Central memory CD8-positive, alpha-beta T cell (primary cell): ENCODE data around the gene FBXO24.

Experiments
- ATAC-seq: fragments of 150-1000 bp; cut with Tn5 transposase; replicated peaks from 2 replicates; pipeline ENCODE4 v1.10.0; 2022; ENCODE audit warnings: mild to moderate bottlenecking, moderate FRiP score, moderate number of reproducible peaks; ENCODE audit not compliant: poor library complexity, severe bottlenecking; ENCODE audit errors: extremely low read depth
- DNase-seq, 2 donors: peaks; one replicate each; pipeline ENCODE4 v3.0.0; 2021; ENCODE audit warnings: low spot score in 2 of 2
- H3K27ac Mint-ChIP-seq: one replicate; pipeline ENCODE4 v1.8.0; 2022; ENCODE audit warnings: low read depth, mild to moderate bottlenecking, moderate library complexity, mixed read lengths
- H3K27me3 Mint-ChIP-seq: one replicate; pipeline ENCODE4 v1.8.0; 2022; ENCODE audit warnings: mixed read lengths
- H3K36me3 Mint-ChIP-seq: one replicate; pipeline ENCODE4 v1.8.0; 2022; ENCODE audit warnings: mild to moderate bottlenecking, moderate library complexity, mixed read lengths; ENCODE audit not compliant: insufficient read depth
- H3K4me1 Mint-ChIP-seq: one replicate; pipeline ENCODE4 v1.8.0; 2022; ENCODE audit warnings: mixed read lengths
- H3K4me3 Mint-ChIP-seq: one replicate; pipeline ENCODE4 v1.8.0; 2022; ENCODE audit warnings: mild to moderate bottlenecking, moderate library complexity, mixed read lengths
- H3K9me3 Mint-ChIP-seq: one replicate; pipeline ENCODE4 v1.8.0; 2022; ENCODE audit warnings: mixed read lengths

Gene FBXO24

DNA sequence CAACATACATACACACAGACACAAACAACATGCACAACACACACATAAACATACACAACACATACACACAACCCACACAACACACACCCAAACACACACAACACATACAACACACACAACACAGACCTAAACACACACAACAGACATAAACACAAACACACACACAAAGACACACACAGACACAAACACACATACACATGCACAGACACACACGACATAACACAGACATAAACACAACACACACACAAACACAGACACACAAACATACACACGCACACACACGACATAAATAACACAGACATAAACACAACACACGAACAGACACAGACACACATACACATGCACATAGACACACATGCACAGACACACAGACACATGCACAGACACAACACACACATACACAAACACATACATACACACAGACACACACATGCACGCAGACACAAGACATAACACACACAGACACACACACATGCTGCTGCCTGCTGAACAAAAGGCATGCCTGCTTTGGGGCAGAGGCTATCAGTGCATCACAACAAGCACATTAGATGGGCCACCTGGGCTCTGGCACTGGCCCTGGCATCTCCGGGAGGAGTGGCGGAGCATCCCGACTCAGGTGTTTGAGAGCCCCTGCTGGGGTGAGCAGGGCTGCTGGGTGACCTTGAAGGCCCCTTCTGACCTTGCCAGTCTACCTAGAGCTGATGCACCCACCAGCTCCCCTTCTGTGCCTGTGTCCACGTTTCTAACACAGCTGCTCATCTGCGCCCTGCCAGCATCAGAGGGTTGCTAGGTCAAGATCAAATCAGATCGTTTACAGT lies 5.5 kb upstream of the FBXO24 start:
- no peak overlapping the region for H3K4me3 Mint-ChIP-seq
- no peak for DNase-seq
- H3K27ac Mint-ChIP-seq: no peak overlapping the region
- no peak for ATAC-seq
- peaks cover 31% of the 10 kb centered on the region for H3K36me3 Mint-ChIP-seq
- no peaks in the 10 kb centered on the region for H3K9me3 Mint-ChIP-seq
- no peaks in the 10 kb centered on the region for H3K27me3 Mint-ChIP-seq
- peaks cover 25% of the 10 kb centered on the region for H3K4me1 Mint-ChIP-seq

DNA sequence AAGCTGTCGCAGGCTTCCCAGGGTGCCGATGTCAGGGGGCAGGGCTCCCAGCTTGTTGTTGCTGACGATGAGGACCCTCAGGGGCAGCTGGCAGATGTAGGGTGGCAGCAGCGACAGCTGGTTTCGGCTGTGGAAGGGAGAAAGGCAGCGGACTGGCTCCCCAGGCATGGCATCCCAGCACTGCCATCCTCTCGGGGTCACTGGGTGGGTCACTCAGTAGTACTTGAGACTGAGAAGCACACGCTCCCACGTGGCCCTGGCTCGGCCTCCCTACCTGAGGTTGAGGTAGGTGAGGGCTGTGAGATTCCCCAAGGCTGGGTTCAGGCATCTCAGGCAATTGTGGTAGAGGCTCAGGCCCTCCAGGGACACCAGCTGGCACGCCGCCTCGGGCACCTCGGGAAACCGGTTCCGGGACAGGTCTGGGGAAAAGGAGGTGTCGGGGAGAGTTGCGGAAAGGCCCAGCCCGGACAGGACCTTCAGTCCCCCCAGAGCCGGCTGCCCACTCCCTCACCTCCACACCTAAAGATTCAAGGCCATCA lies 4.0 kb upstream of the FBXO24 start:
- no peaks in the 10 kb centered on the region for H3K27me3 Mint-ChIP-seq
- peaks cover 31% of the 10 kb centered on the region for H3K4me1 Mint-ChIP-seq
- H3K27ac Mint-ChIP-seq: no peak overlapping the region
- peak overlapping the region; percentile 97 for H3K4me3 Mint-ChIP-seq
- H3K36me3 Mint-ChIP-seq: peaks cover 28% of the 10 kb centered on the region
- no peak for DNase-seq
- no peaks in the 10 kb centered on the region for H3K9me3 Mint-ChIP-seq
- ATAC-seq: no peak

DNA sequence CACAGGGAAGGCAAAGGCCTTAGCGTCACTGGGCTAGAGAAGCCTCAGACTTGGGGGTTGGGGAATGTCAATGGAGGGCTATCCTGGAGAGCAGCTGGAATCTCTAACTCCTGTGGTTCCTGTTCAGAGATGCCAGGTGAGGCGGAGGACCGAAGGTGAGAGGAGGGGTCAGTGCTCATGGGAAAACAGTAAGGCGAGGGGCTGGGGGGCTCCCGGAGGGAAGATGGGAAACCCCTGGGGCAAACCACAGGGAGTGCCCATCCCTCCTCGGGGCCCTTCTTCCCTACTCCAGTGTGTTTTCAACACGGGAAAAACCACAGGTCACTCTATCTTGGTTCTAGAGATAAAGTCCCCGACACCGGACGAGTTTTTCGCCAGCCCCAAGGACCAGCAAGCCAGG lies 3.5 kb upstream of the FBXO24 start:
- H3K4me3 Mint-ChIP-seq: peak overlapping the region; percentile 97
- ATAC-seq (no peak), DNase-seq (no peak)
- peak overlapping the region; percentile 97 for H3K27ac Mint-ChIP-seq
- H3K4me1 Mint-ChIP-seq: peaks cover 31% of the 10 kb centered on the region
- H3K27me3 Mint-ChIP-seq: no peaks in the 10 kb centered on the region
- peaks cover 27% of the 10 kb centered on the region for H3K36me3 Mint-ChIP-seq
- H3K9me3 Mint-ChIP-seq: no peaks in the 10 kb centered on the region

DNA sequence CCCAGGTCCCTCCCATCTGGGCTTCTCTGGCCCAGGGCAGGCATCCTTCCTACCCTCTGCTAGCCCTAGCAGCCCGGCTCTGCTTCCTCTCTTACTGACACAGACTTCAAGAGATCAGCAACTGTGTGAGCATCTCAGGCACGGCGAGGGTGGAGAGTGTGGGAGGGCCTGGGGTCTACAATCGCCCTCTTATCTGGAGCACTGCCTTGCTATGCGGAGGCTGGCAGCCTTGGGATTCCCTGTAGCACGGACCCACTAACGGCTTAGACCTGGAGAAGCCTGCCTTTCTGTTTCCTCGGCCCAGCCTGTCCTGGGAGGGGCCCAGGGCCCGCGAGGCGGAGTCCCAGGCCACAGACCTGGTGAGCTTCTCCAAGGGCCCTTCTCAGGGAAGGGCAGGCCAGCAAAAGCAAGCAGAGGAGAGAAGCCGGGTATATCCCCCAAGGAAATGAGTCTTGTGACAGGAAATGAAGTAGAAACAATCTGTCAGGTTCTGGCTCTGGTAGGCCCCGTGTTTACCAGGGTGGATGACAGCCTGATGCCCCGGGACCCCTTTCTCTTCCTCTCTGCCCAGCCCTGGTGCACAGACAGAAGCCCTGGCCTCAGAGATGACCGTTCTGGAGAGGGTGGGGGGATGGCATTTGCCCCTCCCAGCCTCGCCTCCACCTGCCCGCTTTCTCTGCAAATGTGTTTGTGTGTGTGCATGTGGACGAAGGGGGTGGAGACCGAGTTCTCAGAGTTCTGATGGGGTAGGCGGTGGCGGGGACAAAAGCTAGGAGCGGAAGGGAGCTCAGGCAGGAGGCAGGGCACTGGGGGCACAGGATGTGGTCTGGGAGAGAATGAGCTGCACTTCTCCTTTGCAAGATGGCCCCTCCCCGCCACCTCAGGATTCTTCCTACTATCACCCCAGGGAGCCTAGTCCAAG lies 2.7 kb upstream of the FBXO24 start:
- peaks cover 26% of the 10 kb centered on the region for H3K36me3 Mint-ChIP-seq
- peak overlapping the region; percentile 97 for H3K27ac Mint-ChIP-seq
- ATAC-seq: peak; percentile 4
- H3K27me3 Mint-ChIP-seq: no peaks in the 10 kb centered on the region
- peak in 1 of 2 donors; percentile 53 for DNase-seq
- H3K4me1 Mint-ChIP-seq: peaks cover 31% of the 10 kb centered on the region
- H3K9me3 Mint-ChIP-seq: no peaks in the 10 kb centered on the region
- H3K4me3 Mint-ChIP-seq: peak overlapping the region; percentile 97

DNA sequence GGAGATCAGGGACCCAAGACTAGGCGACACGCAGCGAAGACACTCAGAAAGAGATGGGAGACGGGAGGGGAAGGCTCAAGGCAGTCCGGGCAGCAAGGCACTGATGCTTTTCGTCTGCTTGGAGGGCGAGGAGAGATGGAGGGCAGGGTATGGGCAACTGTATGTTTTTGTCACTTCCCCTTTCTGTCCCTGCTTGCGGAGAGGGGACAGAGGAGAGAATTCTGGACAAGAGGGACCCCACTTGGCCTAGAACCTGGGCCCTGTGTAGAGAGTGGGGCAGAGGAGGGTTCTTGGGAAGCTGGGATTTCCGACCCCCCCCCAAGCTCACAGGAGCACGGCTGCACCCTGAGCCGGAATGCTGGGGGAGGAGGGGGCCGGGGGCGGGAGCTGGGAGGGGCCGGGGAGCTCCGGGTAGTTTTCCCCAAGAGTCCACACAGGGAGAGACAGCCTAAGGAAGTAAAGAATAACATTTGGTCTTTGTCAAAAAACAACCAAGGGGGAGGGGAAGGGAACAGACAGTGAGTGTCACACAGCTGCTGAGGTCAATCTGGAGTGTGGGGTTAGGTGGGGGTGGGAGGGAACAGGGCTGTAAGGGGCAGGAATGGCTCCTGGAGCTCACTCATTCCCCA lies 2.0 kb upstream of the FBXO24 start:
- peak overlapping the region; percentile 97 for H3K27ac Mint-ChIP-seq
- H3K36me3 Mint-ChIP-seq: peaks cover 23% of the 10 kb centered on the region
- no peaks in the 10 kb centered on the region for H3K27me3 Mint-ChIP-seq
- H3K9me3 Mint-ChIP-seq: no peaks in the 10 kb centered on the region
- peak overlapping the region; percentile 97 for H3K4me3 Mint-ChIP-seq
- ATAC-seq (no peak), DNase-seq (no peak)
- peaks cover 31% of the 10 kb centered on the region for H3K4me1 Mint-ChIP-seq

DNA sequence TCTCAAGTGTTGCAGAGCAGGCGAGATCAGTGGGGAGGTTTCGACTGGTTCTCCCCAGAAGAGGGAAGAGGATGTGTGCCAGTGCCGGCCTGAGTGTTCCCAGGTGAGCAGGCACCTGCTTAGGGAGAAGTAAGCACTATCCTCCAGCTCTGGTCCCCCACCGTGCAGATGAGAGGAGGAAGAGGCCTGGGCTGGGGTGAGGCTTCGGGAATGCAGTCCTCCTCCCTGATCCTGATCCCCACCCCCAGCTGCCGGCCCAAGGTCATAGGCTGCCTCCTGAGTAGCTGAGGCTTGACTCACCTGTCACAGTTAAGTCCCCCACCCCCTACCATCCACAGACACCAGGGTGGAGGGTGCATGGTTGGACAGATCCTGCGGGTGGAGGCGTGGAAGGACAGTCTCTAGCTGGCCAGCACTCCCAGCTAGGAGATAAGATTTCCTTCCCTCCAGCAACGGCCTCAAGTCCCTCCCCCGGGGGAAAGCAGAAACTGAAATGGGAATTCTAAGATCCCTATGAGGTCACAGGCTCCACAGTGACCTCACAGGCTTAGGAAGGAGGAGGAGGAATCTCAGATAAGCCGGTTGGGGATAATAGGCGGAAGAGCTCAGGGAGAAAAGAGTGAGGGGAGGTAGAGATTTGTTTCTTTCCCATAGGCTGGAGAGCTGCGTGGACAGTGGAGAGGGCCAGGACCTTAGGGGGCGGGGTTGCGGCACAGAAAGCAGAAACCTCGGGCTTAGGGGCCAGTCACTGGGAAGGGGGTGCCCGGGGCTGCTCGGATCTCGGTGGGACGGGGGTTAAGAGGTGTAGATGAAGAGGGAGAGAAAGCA lies 1.2 kb upstream of the FBXO24 start:
- peak overlapping the region; percentile 97 for H3K4me3 Mint-ChIP-seq
- DNase-seq: no peak
- H3K27ac Mint-ChIP-seq: peak overlapping the region; percentile 97
- H3K36me3 Mint-ChIP-seq: peaks cover 18% of the 10 kb centered on the region
- H3K9me3 Mint-ChIP-seq: no peaks in the 10 kb centered on the region
- H3K4me1 Mint-ChIP-seq: peaks cover 31% of the 10 kb centered on the region
- peaks cover 3% of the 10 kb centered on the region for H3K27me3 Mint-ChIP-seq
- no peak for ATAC-seq

DNA sequence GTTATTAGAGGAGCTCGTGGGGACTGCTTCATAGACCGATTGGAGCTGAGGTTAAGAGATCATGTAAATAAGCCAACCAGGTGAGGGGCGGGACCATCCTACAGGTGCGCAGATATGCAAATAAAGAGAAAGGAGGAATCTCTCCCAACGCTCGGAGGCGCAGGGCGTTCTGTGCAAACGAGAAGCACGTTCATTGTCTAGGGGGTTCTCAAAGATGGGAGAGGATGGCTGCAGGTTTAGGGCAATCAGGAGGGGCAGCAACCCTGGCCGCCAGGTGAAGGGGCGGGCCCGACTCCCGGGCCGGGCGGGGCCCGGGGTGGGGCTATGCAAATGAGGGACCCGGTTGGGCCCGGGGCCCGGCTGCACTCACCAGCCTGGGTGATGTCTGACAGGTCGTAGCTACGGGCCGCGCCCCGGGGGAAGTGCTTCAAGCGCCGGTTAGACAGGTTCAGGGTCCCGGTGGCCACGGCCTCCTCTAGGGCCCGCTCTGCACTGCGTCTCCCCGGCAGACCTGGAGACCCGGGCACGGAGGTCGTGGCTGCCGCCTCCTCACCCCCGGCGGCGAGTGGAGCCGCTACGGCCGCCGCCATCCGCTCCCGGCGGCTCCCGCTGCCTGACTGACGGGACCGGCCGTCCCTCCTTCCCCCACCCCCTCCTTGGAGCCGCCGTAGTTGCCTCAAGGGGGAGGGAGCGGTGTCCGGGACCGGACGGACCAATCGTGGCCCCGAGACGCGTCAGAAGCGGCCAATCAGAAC lies 440 bp upstream of the FBXO24 start, which contains the start of gene LRCH4:
TSS of gene LRCH4 (minus strand) at position 619 of the 755 bp plus-strand sequence. CDS start at position 590, 29 bp downstream.
- Mint-ChIP-seq H3K9me3 (no peaks in the 10 kb centered on the region), H3K4me3 (peak within 1 kb of the TSS; percentile 97), H3K27me3 (peaks cover 10% of the 10 kb centered on the region), H3K4me1 (peaks cover 31% of the 10 kb centered on the region), H3K27ac (peak within 1 kb of the TSS; percentile 97), H3K36me3 (peaks cover 18% of the 10 kb centered on the region)
- ATAC-seq (peak; percentile 5), DNase-seq (peak; percentile 31 to 54)

DNA sequence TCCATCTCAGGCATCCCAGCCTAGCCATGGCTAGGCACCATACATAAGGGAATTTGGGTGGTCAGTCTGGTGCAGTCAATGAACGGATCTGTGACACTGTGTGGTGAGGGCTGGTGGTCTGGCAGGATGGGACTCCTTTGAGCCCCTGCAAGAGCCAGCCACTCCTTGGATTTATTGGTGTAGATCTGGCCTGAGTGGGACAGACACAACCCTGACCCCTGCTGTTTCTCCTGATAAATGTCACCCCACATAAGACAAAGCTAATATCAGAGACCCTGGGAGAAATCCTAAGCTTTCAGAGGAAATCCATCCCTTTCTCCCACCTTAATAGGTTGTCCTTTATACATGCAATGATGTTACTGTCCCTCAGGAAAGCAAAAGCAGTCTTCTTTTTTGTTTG lies 2.3 kb downstream of the FBXO24 start:
- ATAC-seq (no peak), DNase-seq (no peak)
- H3K36me3 Mint-ChIP-seq: peaks cover 13% of the 10 kb centered on the region
- H3K4me1 Mint-ChIP-seq: peaks cover 27% of the 10 kb centered on the region
- no peak overlapping the region for H3K27ac Mint-ChIP-seq
- peak overlapping the region; percentile 45 for H3K4me3 Mint-ChIP-seq
- H3K9me3 Mint-ChIP-seq: no peaks in the 10 kb centered on the region
- peaks cover 21% of the 10 kb centered on the region for H3K27me3 Mint-ChIP-seq

DNA sequence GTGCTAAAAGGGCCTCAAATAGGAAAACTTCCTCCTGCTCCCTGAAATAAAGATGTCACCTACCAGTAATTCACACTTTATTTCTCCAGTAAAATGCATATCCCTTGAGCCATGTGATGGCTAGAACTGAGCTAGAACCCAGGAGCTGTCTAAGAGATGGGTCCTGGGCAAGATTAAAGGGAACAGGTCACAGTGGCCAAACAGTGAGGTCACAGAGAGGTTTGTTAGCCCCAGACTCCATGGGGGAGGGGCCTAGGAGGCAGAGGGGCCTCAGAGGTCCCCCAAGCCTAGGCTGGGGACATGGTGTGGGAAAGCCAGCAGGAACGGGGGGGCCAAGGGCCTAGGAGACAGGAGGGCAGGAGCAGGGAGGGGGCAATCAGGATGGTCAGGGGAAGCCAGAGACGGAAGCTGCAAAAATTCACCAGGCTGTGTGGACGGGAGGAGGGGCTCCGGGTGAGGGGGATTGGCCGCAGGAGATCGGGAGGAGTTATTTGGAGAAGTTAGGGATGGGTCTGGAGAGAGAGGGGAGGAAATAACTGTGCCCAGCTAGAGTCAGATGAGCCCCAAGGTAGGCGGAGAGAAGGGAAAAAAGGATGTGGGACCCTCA lies 3.3 kb downstream of the FBXO24 start:
- Mint-ChIP-seq H3K27ac (no peak overlapping the region), H3K36me3 (peaks cover 10% of the 10 kb centered on the region), H3K4me3 (no peak overlapping the region), H3K9me3 (no peaks in the 10 kb centered on the region), H3K4me1 (peaks cover 17% of the 10 kb centered on the region), H3K27me3 (peaks cover 21% of the 10 kb centered on the region)
- no peak for DNase-seq
- no peak for ATAC-seq

DNA sequence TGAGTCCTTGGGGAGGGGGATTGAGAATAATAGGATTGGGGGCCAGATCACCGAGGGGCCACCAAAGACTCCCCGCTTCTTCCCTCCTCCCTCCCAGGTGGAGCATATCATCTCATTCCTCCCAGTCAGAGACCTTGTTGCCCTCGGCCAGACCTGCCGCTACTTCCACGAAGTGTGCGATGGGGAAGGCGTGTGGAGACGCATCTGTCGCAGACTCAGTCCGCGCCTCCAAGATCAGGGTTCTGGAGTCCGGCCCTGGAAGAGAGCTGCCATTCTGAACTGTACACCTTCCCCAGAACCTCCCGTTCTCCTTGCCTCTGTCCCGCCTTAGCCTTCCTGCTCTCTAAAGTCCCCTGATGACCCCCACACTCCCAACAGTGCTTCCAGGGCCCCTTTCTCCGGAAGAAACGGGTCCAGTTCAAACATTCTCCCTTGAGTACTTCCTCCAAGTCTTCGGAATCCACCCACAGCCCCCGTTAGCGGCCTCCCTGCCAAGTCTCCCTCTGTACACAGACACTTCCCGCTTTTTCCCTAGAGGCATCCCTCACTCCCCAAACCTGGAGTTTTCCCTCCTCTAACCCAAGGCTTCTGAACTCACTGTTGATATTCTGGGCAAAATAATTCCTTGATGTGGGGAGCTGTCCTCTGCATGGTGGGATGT lies 4.1 kb downstream of the FBXO24 start:
- no peak overlapping the region for H3K4me3 Mint-ChIP-seq

More for the DNA sequence above, 4.1 kb downstream of the FBXO24 start:
- no peak for ATAC-seq
- no peaks in the 10 kb centered on the region for H3K9me3 Mint-ChIP-seq
- no peak overlapping the region for H3K27ac Mint-ChIP-seq
- peaks cover 9% of the 10 kb centered on the region for H3K4me1 Mint-ChIP-seq
- H3K36me3 Mint-ChIP-seq: peaks cover 9% of the 10 kb centered on the region
- peaks cover 21% of the 10 kb centered on the region for H3K27me3 Mint-ChIP-seq
- DNase-seq: no peak
